ENCODE measurements around the gene TOM1L1.

TOM1L1 gene

DNA sequence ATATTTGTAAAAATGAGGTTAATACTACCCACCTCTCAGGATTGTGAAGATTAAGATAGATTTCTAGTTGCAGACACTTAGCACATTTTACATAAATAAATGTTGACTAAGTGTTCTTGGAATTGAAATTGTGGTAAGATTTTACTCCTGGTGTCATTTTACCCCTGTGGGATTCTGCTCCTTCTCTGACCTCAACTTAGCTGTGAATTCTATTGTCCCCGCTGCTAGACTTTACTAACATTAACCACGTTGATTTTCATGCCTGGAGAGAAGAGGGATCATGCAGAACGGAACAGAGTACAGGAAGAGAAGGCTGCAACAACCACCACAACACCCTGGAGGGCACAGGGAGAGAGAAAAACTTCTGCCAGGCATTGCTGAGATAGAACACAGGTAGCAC is 2.1 kb upstream of the TOM1L1 start:
- no peak for DNase-seq (ENCODE audit: low read depth in 2 of 2)

DNA sequence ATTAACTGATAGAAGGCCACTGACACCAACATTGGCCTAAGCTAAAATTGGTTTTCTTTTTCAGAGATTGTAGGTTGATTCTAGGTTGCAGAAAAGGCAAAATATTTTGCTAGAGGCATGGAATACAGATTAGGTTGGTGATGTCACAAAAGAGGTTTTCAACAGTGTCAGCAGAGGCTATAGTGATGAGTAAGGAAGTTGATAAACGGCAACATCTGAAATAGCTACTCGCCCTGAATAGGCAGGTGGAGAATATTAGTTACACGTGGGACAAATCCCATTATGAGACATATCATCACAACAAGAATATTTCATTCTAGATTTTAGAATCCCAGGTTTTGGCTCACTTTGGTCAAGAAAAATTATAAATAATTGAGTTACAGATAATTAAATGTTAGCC is 1.5 kb upstream of the TOM1L1 start:
- no peak for DNase-seq (ENCODE audit: low read depth in 2 of 2)

DNA sequence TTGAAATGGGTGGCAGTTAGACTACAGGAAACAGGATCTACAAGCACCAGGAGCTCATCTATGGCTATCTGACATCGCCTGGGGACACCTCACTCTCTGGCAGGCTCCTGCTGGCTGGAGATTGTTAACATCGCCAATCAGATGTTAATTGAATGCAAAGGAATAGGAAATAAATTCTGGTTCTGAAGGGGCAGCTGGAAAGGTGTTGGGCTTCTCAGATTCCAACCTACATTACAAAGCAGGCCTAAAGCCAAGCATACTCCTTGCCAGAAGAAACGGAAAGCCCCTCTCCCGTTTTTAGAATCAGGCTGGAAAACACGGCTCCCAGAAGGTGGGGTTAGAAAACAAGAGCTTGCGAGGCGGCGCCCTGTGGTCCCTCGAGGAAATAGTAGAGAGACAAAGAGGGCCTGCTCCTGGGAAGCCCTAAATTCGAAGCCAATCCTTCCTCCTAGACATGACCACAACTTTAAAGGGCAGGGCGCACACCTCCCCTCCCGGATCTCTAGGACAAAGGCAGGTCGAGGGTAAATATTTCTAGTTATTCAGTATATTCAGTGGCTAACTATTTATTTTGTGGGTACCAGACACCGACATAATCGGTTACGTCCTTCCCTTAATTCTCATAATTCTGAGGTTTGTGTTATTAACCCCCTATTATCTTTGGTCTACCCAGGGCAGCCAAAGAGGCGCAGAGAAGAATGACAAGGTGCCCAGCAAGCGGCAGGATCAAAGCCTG is 763 bp upstream of the TOM1L1 start:
- no peak for DNase-seq (ENCODE audit: low read depth in 2 of 2)

DNA sequence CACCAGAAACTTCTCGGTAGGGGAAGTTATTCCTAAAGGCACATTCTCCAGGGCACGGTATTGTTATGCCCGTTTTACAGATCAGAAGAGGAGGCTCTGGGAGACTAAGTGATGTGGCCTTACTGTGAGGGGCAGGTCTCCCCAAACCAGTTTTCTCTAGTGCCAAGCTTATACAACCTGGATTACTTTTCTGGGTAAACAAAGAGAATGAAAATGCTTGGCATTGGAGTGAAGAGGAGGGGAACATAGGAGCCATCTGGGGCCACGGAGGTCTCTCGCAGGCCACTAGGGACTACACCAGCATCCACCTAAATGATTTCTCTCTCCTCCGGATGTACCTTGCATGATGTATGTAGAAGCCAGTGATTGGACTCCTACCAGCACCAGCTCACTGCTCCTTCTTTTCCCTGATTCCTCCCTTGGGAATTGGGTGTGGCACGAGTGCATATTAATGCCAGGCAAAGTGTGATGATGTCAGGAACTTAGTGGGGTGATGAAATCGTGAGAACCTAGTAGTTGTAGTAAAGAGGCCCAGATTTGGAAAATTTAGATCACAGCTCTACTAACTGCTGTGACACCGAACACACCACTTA is 674 bp downstream of the TOM1L1 start:
- no peak for DNase-seq (ENCODE audit: low read depth in 2 of 2)

DNA sequence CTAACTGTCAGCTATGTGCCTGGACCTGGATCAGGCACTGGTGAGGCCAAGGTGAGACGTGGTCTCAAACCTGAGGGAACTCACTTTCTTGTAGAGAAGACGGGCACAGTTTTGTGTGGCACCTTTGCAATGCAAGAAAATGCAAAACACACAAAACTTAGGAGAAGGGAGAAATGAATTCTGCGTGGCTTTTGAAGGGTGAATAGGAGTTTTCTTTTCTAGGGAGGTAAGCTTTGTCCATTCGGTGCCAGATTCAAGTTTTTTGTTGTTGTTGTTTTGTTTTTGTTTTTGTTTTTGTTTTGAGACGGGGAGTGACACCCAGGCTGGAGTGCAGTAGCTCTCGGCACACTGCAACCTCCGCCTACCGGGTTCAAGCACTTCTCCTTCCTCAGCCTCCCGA is 1.4 kb downstream of the TOM1L1 start:
- DNase-seq (ENCODE audit: low read depth in 2 of 2): no peak

DNA sequence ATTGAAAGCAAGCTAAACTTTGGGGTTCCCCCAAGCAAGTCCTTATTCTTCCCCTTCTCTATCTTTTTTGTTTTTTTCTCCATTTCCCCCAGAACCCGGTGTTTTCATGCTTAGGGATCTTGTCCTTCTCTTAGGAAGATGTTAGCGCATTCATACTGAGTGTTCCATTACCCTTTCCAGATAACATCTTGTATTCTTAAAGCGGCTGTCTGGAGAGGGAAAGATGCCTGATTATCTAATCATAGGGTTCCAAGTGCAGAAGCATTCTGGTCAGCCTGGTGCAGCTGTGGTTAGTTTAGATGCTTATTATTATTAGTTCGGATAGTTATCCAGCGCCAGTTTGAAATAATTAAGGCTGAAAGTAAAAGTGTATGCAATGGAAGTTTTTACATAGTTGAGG is 2.0 kb downstream of the TOM1L1 start:
- DNase-seq (ENCODE audit: low read depth in 2 of 2): no peak

DNA sequence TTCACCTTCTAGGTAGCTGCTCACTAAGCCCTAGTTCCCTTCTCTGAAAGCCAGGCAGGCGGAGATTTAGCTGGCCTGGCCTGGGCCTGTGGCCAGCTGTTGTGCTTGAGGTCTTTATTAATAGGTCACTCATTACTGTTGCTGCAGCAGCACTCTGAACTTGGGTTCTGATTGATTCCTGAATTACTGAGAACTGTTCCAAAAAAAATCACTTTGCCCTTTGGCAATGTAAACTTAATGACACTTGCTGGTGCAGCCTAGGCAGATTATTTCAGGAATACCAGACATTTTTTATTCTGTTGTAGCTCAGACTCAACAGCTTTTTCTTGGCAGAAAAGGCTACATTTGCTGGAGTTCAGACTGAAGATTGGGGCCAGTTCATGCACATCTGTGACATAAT is 2.7 kb downstream of the TOM1L1 start:
- no peak for DNase-seq (ENCODE audit: low read depth in 2 of 2)

DNA sequence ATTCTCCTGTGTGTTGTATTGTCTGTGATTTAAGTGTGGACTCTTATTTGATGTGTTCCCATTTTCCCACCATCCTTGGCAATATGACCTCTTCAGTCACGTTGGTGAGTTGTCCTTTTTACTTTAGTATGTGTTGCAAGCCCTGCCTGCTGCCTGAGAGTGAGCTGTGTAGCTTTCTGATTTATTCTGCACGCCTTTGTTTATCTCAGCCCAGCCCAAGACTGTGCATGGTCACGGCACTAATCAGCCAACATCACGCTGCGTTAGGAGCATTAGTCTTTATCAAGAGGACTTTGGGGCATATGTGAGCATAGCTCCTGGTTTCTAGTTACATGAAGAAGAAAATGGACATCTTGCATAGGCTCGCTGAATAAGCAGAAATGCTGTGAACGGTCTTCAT is 6.0 kb downstream of the TOM1L1 start:
- DNase-seq (ENCODE audit: low read depth in 2 of 2): no peak

DNA sequence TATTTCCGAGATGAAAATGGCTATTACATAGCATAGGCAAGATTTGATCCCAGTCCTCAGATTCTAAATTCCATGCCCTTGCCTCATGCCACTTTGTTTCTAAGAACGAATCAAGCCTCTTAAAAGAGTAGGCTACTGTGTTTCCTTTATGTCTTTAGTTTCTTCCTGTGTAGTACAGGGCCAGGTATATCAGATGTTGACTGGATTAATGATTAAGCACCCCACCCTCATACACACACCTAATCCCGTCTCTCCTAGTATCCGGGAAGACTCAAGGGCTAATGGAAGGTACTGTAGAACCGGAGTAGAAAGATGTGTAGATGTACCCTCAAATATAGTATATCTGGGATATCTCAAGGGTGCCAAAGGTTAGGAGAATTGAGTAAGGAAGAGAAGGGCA is 6.7 kb downstream of the TOM1L1 start:
- no peak for DNase-seq (ENCODE audit: low read depth in 2 of 2)

DNA sequence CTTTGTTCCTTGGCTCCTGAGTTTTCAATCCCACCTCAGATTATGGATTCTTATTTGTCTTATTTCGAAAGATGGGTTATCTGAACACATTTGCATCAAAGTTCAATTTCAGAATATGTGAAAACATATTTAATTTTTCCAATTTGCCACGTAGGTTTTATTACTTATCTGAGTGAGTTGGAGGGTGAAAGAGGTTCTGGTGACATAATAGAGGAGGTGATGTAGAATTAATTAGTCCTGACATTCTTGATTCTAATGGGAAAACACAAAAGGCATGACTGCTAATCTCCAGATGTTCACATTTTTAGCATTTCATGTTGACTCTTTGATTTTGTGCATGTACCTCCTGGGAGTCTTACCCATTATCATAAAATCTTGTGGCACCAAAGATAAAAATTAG is 9.1 kb downstream of the TOM1L1 start:
- no peak for DNase-seq (ENCODE audit: low read depth in 2 of 2)

DNA sequence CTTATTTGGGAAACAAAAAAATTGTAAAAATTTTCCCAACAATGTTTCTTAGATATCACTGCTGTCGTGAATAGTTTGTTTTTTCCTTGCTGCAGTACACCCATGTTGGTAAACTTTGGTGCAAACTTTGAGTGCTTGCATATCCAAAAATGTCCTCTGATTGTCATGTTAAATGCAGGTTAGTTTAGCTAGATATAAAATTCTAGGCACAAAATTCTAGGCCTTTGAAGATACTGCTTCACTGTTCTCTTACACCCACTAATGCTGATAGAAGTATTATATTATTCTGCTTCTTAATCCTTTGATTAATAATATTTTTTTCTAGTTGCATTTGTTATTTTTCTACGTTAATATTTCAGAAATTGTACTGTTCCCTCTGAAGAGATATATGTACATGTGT is 16.1 kb downstream of the TOM1L1 start:
- no peak for DNase-seq (ENCODE audit: low read depth in 2 of 2)

DNA sequence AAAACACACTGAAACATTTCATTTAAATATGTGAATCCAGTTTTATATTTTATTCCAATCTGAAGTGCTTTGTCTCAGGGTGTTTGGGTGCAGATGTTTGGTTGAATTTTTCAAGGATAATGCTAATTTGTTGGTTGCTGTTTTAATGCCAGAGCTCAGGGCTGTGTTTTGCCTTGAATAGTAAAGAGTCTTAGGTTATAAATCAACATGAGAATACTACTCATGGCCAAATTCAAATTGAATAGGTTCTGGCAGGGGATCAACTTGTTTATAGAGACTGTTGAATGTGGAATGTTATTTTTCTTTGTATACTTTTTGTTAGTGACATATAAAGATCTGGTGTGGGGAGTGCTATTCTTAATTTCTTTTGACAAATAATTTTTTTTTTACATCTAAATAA is 18.8 kb downstream of the TOM1L1 start:
- no peak for DNase-seq (ENCODE audit: low read depth in 2 of 2)

DNA sequence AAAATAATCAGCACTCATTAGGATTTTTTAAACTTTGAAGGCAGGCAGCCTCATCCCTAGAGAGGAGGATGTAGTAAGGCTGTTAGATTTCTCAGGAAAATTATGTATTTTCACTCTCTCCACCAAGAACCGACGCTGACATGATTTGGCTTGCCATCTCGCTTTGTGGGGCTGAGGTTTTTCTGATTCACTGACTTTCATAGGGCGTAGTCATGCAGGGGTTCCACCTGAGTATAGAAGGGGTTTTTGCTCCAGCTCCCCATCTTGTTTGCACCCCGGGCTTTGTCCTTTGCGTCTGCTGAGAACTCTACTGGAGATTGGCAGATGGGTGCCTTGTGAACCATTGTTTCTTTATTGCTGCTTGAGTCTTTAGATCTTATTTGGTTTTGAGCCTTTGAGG is 20.2 kb downstream of the TOM1L1 start:
- DNase-seq (ENCODE audit: low read depth in 2 of 2): no peak

DNA sequence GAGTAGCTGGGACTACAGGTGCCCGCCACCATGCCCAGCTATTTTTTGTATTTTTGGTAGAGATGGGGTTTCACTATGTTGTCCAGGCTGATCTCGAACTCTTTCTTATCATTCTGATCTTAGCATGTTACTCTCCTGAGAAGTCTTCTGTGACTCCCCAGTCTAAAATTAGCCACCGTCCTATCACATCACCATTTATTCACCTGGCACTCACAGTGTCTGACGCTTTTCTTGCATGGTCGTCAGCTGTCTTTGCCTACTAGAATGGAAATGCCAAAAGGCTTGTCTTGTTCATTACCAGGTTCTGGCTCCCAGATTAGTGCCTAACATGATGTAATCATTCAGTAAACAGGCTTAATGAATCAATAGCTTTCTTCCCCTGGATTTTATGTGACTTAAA is 23.8 kb downstream of the TOM1L1 start:
- DNase-seq (ENCODE audit: low read depth in 2 of 2): no peak

DNA sequence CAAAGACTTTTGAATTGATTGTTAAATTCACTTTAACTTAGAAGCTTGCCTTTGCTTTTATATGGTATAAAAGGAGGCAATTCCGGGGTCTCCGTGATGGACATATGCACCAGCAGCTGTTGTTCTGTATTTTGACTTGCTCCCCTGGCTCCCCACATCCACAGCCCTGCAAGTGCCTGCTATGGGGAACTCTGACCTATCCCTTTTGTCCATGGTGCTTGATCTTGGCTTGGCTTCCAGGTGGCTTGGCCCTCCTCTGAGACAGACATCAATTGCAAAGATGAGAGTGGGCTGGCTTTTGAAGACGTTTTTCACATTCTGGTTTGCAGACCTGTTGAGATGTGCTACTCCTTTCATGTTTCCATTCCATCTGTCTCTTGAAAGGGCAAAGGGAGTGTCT is 26.9 kb downstream of the TOM1L1 start:
- no peak for DNase-seq (ENCODE audit: low read depth in 2 of 2)

DNA sequence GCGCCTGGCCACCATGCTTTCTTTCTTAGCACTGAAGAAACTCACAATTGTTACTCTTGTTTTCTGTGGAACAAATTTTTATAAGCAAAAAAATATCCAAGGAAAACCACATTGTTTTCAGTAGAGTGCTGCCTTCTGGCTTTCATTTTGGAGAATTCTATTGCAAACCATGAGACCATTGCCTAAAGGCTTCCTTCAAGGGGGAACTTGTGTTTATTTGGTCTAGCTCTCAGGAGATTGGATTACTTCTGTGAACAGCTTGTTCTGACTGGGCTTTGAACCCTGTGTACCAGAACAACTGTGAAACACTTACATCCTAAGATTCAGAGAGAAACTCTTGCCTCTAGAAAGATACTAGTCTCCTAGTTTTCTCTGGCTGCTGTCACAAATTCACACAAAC is 32.1 kb downstream of the TOM1L1 start:
- no peak for DNase-seq (ENCODE audit: low read depth in 2 of 2)

DNA sequence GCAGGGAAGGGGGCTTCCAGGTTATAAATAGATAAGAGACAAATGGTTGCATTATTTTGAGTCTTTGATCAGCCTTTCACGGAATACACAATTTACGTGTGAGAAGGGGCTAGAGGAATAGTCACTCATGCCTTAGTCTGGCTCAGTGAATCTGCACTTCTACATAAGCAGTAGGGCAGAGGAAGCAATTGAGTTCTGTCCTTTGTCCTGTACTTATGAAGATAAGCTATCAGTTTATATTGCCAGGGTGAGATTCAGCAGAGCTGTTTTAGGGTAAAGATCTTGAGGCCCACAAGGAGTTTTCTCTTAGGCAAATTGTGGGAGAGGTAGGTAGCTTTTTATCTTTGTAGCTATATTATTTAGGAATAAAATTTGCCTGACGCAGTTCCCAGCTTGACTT is 33.3 kb downstream of the TOM1L1 start:
- DNase-seq (ENCODE audit: low read depth in 2 of 2): no peak

DNA sequence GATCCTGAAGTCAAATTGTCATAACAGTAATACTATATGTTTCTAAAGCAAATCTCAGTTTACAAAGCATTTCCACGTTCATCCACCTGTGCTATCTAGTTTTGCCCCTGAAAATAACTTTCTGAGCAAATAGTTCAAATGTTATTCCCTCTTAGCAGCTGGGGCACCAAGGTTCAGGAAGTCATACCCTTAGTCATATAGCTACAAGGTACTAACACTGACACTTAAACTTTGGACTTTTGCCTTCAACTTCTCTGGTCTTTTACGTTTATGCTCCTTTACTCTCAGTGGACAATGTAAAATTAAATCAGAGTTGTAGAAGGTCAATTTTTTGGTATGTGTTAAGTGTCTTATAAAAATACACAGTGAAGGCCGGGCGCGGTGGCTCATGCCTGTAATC is 34.8 kb downstream of the TOM1L1 start:
- DNase-seq (ENCODE audit: low read depth in 2 of 2): no peak

DNA sequence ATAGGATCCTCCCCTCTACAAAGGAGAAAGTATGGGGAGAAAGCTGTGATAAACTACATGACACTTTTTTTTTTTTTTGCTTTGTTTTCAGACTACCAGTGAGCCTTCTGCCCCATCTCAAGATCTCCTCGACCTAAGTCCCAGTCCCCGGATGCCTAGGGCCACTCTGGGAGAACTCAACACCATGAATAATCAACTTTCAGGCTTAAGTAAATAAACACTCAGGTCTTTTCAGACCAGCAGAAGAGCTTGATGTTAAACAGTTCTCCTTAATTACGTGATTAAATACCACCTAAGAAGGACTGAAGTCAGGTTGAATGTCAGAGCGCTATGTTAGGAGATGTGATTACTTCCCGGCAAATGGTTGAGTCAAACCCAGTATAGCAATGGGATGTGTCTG is 36.4 kb downstream of the TOM1L1 start:
- no peak for DNase-seq (ENCODE audit: low read depth in 2 of 2)

DNA sequence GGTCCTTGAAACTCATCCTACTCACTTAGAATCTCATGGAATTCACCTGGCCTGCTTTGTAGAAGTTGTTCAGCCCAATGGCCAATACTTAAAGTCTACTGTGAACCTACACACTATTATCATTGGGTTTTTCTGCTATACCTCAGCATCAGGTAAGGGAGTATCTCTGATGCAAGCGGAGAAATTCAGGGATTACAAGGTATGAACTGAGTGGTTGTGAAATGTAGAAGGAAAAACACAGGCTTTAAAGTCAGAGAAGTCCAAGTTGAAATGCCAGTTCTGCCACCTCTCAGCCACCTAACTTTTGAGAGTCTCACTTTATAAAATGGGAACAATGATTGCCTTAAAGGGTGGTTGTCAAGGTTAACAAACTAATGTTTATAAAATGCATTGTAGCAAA is 36.8 kb downstream of the TOM1L1 start:
- DNase-seq (ENCODE audit: low read depth in 2 of 2): no peak

DNA sequence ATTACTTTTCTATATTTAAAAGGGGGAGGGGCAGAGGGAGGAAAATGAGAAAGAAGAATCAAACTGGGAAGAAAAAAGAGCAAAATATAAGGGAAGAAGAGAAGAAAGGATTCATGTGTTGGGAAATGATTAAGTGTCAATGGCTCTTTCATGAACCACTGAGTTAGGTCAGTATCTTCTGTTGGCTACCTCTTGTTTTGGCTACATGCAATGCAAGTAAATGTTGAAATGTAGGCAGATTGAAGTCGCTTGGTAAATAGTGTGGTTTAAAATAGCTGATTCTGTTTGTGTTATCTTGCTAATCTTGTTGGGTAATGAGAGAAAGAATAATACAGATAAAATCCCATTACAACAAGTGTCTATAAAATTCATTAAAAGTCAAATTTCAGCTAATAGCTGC is 40.6 kb downstream of the TOM1L1 start:
- DNase-seq (ENCODE audit: low read depth in 2 of 2): no peak

DNA sequence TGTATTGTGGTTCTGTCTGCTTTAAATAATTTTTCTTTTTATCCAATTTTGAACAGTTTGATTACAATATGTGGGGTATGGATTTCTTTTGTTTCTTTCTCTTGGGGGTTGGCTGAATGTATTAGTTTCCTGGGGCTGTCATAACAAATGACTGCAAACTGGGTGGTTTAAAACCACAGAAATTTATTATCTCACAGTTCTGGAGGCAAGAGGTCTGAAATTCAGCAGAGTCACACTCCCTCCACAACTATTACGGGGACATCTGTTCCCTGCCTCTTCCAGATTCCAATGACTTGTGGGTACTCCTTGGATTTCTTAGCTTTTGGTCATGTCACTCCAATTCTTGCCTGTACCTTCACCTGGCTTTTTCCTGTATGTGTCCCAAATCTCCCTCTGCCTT is 44.1 kb downstream of the TOM1L1 start:
- no peak for DNase-seq (ENCODE audit: low read depth in 2 of 2)

DNA sequence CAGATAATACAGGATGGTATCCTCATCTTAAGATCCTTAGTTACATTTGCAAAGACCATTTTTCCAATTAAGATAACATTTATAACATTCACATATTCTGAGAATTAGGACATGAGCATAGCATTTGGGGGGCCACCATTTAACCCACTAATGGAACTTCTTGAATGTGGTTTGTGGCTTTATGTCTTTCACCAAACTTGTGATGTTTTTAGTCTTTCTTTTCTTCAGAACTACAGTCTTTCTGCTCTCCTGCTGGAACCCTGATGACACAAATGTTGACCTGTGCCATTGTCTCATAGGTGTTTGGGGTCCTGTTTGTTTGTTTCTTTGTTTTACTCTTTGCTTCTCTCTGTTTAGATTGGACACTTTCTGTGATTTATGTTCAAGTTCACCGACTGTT is 44.6 kb downstream of the TOM1L1 start:
- DNase-seq (ENCODE audit: low read depth in 2 of 2): no peak

DNA sequence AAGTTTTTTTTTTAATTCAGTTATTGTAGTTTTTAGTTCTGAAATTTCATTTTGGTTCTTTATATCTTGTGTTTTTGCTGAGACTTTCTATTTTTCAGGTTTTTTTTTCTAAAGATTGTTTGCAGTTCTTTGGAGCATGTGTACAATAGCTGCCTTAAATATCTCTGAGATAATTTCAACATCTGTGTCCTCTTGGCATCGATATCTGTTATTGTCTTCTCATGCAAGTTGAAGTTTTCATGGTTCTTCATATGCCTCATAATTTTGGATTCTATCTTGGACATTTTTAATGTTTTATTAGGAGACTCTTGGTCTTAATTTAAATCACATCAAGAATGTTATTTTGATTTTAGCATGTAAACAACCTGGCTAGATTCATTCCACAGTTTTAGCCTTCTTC is 45.0 kb downstream of the TOM1L1 start:
- DNase-seq (ENCODE audit: low read depth in 2 of 2): no peak

Data from stimulated activated CD8-positive, alpha-beta memory T cell treated with anti-CD3 and anti-CD28 coated beads, Interleukin-15, amount 100 ng/mL, for 4 hours (primary cell).